Fibroblast of the conjunctiva (primary cell): Measurements from ENCODE around the gene PRLR.
"Not testable (repeated sequence)": the region's sequence is repeated elsewhere in the genome, so short reads cannot be mapped to it uniquely, and the experiment has no call there.

Experiments
- DNase-seq: peaks from one replicate; pipeline ENCODE4 v3.0.0-alpha.2; 2010; ENCODE audit warnings: low read depth

PRLR gene

DNA sequence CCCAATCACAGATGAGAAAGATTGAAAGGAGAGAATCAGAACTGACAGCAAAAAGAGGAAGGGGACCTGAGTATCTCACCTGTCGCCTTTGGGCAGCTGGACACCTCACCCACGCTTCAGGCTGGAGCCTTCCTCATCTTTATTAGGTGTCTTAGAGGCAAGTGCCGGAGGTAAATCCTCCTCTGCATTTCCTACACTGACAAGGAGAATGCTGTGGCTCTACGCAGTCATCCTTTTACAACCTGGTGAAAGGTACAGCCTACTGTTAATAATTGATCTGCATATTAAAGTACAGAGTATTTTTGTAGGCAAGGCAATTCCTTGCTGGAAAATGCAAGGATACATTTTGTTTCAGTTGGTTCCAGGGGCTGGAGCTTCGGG, 34.8 kb downstream of the PRLR start:
- no peak for DNase-seq

DNA sequence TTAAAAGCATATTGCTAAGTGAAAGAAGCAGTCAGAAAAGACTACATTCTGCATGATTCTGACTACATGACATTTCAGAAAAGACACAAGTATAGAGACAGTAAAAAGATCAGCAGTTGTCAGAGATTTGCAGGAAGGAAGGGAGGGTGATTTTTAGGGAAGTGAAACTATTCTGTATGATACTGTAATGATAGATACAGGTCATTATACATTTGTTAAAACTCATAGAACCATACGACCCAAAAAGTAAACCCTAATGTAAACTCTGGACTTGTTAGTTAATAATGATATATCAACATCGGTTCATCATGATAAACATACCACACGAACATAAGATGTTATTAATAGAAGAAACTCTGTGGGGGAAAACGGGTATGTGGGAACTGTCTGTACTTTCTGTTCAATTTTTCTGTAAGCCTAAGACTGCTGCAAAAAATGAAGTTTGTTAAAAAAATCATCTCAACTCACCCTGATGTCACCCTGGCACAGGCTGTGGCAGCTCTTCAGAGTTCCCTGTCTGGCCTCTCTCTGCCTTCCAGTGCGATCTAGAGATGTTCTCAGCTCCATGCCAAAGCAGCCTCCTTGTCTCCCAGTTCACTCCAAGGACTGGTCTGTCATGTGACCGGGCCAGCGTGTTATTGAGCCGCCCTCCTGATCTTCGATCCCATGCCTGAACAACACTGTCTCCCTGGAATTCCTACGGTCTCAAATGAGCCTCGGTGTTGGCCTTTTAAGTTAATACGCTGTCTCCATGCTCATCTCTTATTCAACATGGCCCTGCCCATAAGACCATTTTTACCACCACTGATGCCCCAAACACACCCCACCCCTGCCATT, 35.4 kb downstream of the PRLR start:
- DNase-seq = no peak

DNA sequence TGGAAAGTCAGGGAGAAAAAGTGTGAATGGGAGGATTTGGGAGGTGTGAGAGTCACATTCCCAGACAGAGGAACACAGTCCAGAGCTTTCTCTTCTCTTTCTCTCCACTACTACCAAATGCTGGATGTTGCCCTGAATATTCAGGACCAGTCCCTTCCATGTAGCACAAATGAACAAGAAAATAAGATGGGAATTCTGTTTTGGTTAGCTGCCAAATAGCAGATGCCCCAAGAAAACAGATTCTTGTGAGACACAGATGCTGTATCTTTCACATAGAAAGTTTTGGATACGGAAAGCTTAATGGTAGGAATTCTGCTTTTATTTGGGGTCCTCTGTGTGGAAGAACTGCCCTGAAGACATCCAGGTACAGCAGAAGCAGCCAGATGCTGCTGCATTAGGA, 37.8 kb downstream of the PRLR start:
- no peak for DNase-seq

DNA sequence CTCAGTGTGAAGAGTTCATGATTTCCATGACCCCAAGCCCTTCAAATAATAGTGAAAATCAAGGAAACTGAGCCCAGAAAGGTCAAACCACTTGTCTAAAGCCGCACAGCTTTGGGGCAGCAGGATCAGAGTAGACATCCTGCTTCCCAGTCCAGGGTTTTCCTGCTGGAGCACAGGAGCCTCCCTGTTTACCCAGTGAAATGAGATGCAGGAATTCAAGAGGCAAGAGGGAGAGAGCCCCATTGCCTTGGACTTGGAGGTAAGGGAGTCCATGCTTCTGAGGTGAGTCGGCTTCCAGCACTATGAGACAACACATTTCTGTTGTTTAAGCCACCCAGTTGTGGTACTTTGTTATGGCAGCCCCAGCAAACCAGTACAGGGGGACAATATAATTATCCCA, 40.5 kb downstream of the PRLR start:
- DNase-seq = not testable (repeated sequence)

DNA sequence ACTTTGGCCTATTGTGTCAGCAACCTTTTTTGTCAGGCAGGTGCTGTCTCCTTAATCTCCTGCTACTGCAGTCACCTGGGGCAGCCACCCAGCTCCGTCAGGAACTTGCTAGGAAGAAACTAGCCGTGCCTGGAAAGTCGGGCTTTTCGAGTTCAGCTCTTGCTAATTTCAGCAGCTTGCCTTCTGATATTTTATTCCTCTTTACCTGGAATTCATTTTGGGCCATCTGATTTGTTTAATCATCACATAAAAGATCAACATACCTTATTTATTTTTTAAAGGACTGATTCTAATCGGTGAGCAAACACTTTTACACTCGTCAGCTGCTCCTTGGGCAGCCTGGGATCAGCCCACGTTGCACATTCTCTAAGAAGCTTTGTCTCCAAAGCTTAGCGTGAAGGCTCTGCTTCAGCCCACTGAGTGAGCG, 42.2 kb downstream of the PRLR start:
- no peak for DNase-seq

DNA sequence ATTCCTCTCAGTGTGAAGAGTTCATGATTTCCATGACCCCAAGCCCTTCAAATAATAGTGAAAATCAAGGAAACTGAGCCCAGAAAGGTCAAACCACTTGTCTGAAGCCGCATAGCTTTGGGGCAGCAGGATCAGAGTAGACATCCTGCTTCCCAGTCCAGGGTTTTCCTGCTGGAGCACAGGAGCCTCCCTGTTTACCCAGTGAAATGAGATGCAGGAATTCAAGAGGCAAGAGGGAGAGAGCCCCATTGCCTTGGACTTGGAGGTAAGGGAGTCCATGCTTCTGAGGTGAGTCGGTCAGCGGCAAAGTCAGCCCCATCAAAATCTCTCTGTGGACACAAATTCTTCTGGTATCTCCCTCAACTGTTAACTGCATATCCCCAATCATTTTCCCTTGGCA, 42.7 kb downstream of the PRLR start:
- DNase-seq = not testable (repeated sequence)

DNA sequence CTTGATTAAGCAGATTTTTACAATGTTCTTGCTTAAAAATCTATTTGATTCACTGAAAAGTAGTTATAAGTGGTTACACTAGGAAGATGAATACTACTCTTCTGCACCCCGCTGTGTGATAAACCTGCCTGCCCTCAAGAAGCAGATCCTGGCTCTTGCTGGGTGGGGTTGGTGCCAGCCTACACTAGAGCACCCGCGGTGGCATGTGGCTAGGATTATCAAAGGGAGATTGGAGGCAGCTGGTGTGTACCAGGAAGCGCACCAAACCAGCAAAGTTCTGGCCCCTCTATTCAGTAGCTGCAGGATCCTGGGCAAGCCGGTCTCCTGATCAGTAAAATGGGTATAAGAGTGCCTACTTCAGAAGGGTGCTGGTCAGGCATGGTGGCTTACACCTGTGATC, 43.5 kb downstream of the PRLR start:
- no peak for DNase-seq

DNA sequence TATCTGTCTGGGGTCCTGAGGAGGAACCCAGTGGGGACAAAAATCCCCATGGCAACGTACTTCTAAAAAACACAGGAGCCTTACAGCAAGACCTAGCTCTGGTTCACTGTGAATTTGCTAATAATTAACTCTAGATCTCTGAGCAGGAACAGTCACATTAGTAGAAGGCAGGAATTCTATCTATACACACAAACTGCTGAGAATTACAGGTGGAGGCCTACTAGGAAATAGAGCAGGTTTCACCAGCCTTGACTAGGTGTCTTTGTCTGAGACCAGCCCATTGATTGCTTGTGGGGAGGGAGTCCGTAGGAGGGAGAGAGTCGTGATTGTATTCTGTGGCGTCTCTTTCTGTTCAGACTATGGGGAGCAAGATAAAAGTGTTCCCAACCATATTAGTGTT, 44.8 kb downstream of the PRLR start:
- no peak for DNase-seq

DNA sequence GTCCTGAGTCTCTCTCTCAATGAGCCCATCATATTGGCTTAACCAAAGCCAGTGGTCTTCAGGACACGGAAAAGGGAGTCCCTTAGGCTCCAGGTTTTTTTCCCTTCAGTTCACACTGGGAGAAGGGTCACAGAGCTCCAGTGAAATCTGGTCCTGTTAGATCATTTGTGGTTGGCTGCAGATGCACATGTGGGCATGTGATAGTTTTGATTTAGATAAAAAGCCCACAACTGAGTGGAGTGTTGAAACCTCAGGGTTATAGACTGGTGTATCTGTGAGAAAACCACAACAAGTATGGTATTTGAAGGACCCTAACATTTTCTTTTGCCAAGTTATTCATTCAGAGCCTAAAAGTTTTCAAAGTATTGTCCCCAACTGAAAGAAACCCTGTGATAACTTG, 46.7 kb downstream of the PRLR start:
- no peak for DNase-seq

DNA sequence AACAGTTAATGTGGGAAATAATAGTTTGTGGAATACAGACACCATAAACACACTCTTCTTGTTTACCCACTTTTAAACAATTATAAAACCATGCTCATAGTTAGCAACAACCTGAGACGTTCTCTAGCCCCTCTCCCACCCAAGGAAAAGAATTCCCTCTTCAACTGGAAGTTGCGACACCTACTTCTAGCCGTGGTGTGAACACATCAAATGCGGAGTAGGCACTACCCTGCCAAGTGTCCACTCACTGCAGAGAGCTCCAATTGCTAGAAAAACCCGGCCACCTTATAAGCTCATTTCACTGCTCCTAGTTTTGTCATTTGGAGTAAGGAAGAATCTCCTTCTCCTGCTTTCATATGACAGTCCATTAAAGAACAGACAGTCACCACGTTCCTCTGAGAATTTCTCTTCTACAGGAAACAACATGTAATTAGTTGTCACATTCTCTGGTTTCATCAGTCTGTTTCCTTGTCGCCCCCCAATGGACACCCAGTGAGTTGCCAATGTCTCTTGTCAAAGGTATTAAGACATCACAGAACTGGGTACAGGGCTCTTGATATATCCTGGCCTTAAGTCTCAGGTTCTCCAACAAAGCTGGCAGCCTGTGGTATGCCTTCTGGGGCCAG, 47.3 kb downstream of the PRLR start:
- peak; percentile 35 for DNase-seq

DNA sequence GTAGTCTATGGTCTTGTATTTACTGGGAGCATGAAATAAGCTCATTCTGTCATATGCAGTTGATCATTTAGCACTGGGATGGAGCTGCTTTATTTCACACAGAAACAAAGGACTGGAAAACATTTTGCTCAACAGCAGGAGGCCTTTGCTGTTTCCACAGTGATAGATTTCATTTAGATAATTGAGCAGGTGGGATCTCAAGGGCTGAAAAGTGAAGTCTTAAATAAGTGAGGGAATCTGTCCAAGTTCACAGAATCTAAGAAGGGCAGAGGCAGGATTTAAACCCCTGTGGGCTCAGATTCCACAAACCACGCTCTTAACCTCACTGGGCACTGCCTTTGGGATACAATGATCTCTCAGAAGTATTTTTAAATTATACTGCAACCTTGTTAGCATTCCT, 47.8 kb downstream of the PRLR start:
- no peak for DNase-seq

DNA sequence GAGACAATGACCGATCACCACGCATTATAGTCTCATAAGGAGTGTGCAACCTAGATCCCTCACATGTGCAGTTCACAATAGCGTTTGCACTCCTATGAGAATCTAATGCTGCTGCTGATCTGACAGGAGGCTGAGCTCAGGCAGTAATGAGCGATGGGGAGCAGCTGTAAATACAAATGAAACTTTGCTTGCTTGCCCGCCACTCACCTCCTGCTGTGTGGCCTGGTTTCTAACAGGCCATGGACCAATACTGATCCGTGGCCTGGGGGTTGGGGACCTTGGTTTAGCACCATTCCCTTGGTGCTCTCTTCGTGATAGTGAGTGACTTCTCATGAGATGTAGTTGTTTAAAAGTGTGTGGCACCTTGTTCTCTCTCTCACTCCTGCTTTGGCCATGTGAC, 50.2 kb downstream of the PRLR start:
- no peak for DNase-seq

DNA sequence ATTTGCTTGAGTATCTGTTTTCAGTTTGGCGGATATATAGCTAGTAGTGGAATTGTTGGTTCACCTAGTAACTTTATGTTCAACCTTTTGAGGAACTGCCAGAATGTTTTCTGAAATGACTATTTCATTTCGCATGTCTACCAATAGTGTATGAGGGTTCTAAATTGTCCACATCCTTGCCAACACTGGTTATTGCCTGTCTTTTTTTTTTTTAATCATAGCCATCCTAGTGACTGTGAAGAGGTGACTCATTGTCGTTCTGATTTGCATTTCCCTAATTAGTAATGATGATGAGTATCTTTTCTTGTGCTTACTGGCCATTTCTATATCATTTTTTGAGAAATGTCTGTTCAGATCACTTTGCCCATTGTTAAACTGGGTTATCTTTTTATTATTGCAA, 52.5 kb downstream of the PRLR start:
- DNase-seq = no peak

DNA sequence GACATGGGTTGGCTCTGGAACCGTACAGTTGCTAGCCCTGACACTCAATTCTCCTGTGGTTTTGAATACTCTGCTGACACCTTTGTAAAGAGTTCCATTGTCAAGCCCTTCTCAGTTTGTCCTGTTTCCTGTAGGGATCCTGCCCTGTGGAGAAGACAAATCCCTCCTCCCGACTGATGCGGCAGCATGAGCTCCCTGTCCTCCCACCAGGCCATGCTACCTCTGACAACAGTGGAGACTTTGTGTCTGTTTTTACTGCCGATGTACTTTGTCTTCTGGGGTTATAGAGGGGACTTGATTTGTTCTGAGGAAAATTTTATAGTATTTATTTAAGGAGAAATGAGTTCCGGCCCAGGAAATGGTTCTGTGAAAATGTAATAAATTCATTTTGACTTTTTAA, 57.8 kb downstream of the PRLR start:
- no peak for DNase-seq

DNA sequence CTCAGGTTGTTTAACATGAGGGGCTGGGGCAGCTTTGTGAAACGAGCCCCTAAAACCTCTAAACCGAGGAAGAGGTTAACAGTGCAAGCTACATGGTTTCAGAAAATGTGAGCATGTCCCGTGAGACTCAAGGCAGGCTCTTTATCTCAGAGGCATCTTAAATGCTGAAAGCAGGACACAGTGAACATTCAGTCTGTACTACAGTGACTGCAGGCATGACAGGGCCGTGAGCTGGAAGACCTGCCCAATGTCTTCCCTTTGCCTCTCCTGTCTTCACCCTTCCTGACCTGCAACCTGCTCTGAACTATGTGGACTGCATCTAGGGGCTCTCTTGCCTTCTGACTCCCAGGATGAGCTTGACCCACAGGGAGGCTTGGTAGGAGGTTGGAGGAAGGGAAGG, 58.3 kb downstream of the PRLR start:
- DNase-seq = no peak

DNA sequence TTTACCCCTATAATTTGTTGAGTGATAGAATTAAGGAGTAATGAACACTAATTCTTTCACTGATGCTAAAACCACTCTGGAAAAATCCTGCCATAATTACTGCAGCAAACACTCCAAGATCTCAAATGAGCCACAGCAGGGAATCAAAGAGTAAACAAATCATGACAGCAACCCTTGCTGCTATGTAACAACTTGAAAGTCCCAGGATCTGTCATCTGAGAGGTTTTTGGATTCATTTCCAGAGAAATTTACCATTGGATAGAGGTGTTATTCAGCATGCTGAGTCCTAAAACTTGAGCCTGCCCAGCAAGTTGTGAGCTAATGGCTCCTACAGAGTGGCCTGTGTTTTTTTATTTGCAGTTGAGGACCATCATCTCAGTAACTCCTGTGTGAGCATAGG, 59.2 kb downstream of the PRLR start:
- DNase-seq = no peak

DNA sequence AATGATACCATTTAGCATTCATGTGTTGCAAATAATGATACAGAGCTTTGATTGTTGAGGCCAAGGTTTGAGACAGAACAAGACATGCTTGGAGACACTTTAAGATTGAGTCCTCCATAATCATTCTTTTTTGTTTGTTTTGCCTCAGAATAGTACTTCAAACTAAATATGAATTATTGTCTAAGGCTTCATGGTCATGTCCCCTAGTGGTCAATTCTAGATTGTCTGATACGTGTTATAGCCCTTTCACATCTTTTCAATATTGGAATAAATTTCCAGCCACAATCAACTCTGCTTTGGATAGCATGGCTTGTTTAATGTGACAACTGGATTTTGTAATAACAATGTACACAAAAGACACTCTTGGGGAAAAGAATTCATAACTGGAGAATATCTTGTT, 64.2 kb downstream of the PRLR start:
- DNase-seq = no peak

DNA sequence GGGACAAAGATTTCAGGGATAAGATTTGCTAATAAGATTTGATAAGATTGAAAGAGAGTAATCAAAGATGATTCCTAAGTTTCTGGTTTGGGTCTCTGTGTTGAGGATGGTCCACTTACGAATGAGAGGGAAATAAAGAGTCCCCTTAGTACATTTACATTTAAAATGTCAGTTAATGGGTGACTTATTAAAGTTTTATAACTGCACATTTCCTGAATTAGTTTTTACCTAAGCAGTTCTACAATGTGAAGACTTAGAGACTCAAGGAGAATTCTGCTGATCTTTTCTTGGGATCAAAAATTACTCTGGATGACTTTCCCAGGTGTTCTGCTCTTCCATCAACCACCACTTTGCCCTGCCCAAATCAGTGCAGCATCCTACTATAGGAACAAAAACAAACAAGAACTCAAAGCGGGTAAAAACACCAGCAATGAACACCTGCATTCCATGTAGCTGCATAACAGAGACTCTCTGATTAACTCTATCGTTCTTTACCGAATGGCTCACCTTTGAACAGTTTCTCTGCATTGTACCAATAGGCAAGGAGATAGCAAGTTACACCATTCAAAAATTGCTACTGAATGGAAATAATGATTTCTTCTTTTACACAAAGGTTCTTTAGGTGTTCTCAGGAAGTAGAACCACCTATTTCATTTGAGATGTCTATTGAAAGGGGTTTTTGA, 65.3 kb downstream of the PRLR start:
- DNase-seq = no peak

DNA sequence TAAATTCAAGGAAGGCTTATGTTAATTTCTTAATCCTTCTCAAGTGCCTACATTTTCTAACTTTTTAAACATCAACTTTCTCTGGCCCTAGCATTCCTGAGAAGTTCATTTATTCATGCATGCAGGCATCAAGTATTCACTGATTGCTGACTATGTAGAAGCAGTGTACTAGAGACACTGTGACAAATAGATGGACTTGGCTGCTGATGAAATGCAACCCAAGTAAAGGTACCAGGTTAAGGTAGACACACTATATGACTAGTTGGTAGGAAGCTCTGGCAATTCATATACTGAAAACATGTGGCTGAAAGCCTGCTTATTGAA, 66.6 kb downstream of the PRLR start:
- DNase-seq = no peak

DNA sequence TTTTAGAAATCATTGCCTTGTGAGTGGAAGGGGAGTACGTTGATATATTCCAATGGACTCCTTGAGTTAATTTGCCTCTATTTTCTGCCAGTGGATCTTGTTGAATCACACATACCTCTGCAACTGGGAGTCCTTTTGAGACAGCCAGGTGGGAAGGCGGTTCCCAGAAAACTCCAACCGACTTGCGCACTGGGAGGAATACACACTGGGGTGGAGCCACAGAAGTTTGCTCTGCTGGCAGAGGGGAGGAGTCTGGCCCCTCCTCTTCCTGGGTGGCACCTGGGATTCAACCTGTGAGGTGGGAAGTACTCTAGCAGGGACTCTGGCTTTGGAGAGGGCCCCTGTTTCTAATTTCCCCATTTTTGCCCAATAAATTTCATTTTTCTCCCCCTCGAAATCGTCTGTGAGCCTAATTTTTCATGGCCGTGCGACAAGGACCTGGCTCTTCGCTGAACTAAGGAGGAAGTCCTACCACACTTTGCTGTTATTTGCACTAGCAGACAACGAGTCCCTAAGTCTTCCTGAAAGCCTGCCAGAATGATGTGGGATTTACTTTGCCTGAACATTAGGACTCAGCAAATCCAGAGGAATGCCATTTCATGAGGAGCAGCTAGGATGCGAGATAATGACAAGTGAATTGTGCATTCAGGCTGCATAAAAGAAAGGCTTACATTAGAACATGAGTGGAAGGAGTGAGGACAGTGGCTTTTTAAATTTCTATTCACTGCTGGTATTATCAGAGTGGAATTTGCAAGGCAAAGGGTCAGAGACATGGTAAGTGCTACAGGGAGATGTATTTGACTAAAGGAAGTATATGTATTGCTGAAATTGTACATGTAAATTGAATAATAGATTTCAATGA, 67.2 kb downstream of the PRLR start:
- no peak for DNase-seq

DNA sequence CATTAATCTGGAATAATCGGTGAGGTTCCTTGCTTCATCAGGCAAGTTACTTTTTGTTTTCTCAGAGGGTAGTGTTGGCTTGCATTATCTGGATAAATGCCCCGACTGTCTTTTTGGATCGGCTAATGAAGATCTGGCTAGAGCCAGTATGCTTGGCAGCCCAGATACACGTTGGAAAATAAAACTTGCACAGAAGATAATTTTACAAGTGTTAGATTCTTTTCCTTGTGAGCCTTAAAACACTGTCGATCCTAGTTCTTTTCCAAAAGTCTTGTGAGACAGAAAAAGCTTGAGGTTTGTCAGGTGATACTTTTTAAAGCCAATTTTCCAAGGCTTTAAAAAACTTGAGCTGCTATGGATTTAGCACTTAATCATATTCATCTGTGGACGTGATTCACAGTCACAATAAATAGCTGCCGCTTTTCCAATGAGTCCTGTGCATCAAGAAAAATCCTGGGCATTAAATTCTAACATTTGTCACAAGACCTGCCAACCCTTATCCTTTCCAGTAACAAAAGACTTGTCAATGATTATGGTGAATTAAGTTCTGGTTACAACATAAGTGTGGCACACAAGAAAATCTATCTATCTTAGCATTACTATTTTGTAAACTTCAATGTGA, 68.5 kb downstream of the PRLR start:
- DNase-seq = no peak

DNA sequence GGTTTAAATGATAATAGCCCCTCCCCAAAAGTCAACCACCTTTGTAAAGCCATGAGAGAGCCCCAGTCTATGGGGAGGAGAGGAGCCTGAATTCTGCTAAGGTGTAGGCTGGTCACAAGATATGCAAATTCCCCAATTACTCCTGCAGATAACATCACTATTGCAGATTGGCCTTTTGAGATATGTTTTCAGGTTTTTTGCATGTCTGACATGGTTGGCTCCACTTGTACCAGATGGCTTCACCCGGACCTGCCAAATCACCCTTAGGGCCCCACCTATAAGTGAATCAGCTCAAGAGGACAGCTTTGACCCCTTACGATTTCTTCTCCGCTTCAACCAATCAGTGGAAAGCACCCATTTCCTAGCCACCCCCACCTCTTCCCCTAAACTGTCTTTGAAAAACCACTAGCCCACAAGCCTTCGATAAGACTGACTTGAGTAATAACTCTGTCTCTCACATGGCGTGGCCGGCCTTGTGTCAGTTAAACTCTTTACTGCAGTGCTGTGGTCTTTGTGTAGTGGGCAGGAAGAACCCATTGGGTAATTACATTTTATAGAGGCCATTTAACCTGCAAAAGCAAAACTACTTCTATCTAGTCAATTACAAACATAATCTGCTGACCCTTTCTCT, 69.7 kb downstream of the PRLR start:
- DNase-seq = no peak
